ENCODE results near the gene BRD1.

The BRD1 gene

DNA sequence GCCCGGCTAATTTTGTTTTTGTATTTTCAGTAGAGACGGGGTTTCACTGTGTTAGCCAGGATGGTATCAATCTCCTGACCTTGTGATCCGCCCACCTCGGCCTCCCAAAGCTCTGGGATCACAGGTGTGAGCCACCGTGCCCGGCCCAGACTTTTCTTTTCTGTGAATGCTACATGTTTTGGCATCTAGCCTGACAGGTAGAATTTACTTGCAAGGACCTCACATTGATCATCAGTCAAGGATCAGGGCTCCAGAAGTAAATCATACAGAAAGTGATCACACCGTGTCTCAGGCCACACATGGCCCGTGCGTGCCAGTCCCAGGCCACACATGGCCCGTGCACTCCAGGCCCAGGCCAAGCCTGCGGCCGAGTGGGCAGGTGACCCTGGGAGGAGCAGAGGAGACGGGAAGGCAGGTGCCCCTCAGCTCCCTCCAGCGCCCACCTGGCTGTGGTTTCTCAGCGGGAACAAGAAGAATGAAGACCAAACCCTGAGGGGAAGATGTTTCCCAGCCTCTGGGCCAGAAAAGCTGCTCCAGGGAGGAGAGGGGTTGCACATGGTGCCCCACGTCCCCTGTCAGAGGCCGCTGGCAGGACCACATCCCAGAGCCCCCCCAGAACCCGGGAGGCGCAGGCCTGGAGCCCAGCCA is 76.2 kb downstream of the BRD1 start:
- DNase-seq (ENCODE audit: low spot score) = no peak

DNA sequence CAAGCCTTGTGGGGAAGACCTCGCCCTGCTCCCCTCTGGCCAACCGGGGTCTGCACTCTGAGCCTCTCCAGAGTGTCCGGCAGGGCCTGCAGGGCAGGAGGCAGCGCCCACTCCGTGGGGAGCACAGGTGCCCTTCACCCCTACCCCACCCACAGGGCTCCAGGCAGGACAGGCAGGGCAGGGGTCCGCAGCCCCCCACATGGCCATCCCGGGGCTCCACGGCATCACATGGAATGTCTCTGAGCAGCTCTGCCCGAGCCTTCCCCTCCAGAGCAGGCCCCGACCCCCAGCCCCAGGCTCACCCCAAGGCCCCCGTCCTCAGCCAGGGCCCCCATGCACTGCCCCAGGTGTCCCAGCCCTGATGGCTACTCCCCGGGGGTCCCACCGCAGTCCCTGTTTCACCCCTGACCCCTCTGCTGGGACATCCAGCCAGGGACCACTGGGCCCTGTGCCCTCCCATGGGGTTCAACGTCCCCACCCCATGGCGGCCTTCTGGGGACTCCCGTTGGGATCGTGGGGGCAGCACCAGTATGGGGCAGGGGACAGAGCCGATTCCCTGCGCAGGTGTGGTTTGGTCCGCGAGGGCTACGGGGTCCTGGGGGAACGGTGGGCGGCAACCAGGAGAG is 77.7 kb downstream of the BRD1 start:
- DNase-seq (ENCODE audit: low spot score) = no peak

DNA sequence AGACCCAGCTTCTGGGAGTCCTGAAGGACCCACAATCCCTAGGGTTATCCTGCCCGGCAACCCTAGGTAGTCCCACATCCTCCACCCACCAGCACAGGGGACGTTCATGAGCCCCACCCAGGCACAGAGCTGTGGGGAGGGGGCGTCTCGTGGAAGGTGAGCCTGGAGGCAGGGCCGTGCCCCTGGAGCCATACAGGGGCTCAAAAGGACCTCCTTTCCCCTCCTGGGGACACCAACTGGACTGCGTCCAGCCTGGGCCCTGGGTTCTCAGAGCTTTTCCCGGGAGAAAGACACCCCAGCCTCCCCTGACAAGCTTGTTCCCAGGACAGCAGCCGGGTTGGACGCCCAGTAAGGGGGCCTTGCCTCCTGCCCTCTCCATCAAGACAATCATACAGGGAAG is 78.4 kb downstream of the BRD1 start:
- no peak for DNase-seq (ENCODE audit: low spot score)

DNA sequence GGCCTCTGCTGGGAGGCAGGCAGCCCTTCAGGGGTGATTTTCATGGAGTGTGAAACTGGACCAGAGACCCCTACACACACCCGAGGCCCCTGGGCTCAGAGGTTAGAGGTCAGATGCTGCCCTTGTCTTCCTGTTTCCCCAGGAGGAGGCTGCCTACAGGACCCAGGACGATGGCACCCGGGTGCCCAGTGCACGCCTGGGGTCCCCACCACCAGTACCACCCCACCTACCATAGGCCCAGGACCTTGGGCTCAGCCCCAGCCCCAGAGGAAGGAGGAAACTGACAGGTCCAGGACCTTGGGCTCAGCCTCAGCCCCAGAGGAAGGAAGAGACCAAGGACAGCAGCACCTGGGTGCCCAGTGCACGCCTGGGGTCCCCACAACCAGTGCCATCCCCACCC is 79.2 kb downstream of the BRD1 start:
- DNase-seq (ENCODE audit: low spot score) = no peak

DNA sequence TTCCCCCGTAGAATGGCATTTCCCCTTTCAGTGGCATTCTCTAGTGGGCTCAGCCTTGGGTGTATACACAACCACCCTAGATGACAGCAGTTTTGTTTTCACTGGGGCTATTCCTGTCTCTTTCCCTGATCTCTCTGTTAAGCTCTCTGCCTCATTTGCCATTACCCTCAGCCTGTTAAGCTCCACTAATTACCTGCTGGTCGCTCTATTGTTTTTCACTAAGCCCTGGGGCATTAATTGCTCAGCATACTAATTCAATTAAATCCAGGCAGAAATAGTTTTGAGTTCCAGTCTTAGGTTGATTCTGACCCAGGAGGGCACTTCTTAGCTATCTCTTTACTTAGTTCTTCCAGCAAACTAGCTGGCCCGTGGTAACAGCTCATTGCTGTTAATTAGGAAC is 80.0 kb downstream of the BRD1 start:
- no peak for DNase-seq (ENCODE audit: low spot score)

DNA sequence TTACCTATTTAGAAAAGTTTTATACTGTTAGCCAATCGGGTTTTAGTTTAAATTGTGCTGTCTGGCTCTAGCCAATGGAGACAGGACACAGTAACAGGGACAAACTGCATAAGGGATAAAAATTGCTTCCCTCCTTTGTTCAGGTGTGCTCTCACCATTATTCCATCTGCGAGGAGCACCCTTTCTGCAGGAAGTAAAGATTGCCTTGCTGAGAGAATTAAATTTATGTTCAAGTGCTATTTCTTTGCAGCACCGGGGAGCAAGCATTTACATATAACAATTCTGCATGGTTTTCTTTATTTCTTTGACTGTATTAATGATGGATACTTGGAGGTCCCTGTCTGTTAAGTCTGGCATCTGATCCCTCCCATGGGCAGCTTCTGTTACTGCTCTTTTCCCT is 80.5 kb downstream of the BRD1 start:
- DNase-seq (ENCODE audit: low spot score) = no peak

DNA sequence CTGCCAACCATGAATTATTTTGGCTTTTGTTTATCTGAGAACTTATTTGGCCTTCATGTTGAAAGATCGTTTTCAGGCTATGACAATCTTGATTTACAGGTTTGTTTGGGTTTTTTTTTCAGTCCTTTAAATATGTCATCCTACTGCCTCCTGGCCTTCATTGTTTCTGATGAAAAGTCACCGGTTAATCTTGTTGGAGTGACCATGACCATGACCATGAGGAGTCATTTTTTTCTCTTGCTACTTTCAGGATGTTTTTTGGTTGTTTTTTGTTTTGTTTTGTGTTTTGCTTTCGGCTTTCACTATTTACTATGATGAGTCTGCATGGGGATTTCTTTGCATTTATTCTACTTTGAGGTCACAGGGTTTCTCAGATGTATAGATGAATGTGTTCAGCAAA is 81.6 kb downstream of the BRD1 start:
- no peak for DNase-seq (ENCODE audit: low spot score)

DNA sequence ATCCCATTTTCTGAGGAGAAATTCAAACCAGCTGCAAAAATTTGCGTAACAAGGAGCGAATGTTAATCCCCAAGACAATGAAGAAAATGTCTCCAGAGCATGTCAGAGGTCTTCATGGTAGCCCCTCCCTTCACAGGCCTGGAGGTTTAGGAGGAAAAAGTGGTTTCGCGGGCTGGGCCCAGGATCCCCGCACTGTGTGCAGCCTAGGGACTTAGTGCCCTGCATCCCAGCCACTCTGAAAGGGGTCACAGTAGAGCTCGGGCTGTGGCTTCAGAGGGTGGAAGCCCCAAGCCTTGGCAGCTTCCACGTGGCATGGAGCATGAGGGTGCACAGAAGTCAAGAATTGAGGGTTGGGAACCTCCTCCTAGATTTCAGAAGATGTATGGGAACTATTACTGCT is 87.4 kb downstream of the BRD1 start:
- DNase-seq (ENCODE audit: low spot score) = no peak

DNA sequence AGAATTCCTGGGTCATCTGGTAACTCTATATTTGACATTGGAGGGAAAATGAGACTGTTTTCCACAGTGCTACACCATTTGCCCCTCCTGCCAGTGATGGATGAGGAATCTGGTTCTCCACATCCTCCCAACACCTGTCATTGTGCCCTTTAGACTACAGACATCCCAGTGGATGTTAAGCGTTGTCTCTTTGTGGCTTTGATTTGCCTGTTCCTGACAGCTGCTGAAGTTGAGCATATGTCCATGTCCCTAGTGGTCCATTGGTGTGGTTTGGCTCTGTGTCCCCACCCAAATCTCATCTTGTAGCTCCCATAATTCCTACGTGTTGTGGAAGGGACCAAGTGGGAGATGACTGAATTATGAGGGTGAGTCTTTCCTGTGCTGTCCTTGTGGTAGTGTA is 88.5 kb downstream of the BRD1 start:
- no peak for DNase-seq (ENCODE audit: low spot score)

DNA sequence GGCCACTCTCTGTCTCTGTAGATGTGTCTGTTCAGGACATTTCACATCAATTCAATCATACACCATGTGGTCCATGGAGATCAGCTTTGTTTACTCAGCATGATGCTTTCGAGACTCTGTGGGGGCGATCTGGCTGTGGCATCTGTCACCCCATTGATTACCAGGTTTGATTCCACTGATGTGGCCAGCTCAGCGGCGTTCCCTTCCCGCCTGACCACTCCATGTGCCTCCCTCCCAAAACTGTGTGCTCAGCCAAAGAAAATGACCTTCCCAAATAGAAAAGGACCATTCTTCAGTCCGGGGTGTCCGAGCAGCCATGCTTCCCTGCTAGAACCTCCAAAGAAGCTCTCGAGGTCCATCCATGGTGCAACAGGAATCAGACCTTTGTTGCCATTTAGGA is 89.1 kb downstream of the BRD1 start:
- DNase-seq (ENCODE audit: low spot score) = no peak

DNA sequence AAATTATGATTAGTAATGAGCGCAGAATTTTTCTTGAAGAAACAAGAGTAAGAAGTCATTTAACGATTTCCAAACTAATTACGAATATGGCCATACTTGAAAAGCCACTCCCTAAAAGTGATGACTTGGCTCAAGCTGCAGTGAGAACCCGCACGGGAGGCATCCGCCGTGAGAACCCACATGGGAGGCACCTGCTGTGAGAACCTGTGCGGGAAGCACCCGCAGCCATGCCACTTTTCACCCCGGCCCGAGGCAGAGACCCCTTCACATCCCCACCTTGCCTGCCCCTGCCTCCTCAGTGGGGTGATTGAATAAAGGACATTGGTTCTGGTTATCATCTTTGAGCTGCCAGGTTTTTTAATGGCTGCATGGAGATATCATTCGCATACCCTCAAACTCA is 89.7 kb downstream of the BRD1 start:
- no peak for DNase-seq (ENCODE audit: low spot score)

DNA sequence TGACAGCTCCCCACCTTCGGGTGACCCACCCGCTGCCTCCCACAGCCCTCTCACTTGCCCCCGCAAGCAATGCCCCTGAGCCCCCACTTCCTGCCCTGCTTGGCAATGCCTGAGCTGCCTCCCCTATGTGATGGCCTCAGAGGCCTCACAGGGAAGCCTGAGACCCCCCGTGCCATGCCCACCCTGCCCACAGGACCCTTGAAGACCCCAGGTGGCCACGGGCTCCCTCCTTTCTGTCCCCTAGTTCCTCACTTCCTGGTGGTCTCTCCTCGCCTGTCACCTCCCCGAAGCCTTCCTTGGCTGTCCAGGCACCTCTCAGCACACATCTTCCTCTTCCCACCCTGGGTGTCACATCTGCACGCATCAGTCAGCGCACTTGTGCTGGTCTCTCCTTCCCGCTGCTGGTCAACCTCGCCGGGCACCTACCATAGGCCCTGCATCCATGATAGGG is 90.5 kb downstream of the BRD1 start:
- DNase-seq (ENCODE audit: low spot score) = no peak

DNA sequence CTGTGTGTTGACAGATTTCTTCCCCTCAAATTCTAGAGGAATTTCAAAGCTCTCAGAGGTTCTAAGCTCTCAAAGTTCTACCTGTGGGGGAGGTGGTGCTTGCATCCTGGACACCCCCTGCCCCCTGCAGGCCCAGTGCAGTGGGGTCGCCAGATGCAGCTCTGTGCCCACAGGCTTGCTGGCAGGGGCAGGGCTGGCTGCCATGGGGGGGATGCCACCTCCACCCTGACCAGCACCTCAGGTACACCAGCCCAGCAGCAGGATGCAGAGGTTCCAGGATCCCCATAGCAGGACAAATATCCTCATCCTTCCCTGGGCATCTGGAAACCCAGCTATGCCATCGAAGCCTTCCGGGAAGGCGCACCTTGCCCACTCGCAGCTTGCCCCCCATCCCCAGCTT is 91.1 kb downstream of the BRD1 start:
- no peak for DNase-seq (ENCODE audit: low spot score)

DNA sequence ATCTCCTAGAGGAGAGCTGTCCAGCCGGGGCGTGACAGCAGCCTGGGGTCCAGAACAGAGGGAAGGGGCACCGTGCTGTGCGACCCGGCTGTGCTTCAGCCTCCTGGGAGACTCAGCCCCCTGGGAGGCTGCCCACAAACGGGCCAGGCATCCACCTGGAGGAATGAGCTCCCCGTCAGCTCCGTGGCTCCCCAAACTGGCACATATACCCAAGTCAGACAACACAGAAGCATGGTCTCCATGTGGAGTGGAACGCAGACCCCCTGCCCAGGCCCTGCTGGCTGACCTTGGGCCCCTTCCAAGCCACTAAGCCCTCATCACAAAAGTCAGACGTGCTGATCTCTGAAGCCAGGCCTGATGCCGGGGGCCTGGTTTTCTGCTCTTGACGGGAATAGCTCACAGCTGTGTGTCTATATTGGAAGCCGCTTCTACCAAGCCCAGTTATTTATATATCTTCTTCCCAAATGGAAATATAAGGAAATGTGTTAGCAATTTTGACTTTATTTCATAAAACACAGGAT is 91.7 kb downstream of the BRD1 start:
- no peak for DNase-seq (ENCODE audit: low spot score)

DNA sequence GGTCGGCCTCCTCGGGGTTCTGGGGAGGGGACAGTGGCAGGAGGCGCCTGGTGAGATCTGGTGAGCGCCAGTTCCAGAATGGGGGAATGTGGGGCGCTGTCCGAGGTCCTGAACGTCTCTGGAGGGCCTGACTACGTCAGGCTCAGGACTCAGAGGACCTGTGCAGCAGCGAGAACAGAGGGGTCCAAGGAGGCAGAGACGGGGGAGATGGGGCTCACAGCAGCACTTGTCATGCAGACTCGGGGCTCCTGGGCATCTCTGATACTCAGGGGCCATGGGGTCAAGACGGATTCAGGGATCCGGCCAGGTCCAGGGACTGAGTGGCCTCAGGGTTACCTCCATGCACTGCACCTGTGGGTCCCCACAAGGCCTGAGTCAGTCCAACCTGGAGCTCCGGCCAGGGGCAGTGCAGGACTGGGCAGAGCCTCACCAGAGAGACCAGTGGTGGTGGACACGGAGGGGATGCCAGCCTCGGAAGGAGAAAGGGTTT is 92.2 kb downstream of the BRD1 start:
- no peak for DNase-seq (ENCODE audit: low spot score)

DNA sequence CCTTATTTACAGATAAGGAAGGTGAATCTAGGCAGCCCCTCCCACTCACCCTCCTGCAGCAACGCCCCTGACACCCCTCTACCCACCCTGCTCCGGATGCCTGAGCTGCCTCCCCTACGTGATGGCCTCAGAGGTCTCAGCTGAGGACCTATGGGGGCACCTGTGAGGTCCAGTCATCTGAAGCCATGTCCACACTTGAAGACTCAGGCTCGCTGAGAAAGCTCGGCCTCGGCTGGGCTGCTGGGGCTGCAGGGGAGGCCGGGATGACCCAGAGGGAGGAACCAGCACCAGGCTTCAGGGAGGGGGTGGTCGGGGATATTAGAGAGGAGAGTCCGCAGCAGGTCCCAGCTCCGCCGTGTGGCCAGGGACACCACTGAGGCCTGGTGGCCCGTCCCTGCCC is 92.8 kb downstream of the BRD1 start:
- no peak for DNase-seq (ENCODE audit: low spot score)

DNA sequence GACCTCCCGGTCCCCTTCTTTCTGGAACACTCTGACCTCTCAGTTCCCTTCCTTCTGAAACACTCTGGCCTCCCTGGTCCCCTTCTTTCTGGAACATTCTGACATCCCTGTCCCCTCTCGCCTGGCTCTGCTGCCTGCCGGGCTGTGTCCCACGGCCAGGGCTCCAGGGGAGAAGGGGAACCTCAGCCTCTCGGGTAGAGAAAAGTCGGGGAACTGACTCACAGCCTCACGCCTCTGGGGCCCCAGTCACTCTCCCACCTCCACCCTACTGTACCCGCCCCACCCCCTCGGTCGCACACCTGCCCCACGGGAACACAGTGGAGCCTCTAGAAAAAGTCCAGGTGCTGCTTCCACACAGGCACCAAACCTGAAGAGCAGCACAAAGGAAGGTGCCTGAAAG is 93.3 kb downstream of the BRD1 start:
- DNase-seq (ENCODE audit: low spot score) = no peak

DNA sequence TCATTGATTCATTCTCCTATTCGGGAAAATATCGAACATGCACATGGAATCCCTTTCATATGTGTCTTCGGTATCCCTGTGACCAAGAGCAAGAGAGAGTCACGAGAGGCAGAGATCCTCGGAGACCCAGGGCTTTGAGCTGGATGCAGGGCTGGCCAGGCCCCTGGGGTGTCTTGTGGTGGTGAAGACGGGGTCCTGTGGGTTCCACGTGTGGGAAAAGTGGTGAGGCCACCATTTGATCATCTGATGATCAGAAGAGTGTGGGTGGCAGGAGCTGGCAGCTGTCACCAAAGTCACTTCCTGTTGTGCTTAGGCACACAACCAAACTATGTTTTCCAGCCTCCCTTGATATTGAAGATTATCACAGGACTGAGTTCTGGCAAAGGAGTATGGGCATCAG is 94.0 kb downstream of the BRD1 start:
- no peak for DNase-seq (ENCODE audit: low spot score)

DNA sequence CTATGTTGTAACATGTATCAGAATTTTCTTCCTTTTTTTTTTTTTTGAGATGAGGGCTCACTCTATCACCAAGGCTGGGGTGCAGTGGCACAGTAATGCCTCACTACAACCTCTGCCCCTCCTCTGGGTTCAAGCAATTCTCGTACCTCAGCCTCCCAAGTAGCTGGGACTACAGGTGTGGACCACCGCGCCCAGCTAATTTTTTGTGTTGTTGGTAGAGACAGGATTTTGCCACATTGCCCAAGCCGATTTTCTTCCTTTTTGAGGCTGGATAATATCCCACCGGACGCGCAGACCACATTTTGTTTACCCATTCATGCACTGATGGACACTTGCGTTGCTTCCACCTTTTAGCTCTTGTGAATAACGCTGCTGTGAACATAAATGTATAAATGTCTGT is 97.0 kb downstream of the BRD1 start:
- DNase-seq (ENCODE audit: low spot score) = no peak

DNA sequence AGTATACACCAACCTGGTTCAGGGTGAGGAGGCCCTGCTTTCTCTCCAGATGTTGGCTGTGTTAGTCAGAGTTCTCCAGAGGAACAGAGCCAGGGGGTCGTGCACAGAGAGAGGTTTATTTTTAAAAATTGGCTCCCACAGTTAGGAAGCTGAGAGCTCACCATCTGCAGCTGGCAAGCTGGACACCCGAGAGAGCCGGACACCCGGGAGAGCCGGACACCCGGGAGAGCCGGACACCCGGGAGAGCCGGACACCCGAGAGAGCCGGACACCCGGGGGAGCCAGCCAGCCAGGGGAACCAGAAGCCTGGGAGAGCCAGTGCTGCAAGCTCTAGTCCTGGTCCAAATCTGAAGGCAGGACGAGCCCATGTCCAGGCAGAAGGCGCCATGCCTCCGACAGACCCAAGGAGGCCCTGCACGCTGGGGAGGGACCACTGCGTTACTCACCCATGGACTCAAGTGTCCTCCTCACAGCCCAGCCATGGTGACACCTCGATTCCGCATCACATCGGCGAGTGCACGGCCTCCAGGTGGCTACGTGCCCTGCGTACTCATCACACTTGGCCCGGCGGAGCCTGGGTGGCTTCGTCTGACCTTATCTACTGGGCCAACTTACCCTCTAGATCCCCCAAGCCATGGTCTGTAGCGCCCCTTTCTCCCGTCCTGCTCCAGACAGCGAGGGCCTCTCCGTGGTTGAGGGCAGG is 99.0 kb downstream of the BRD1 start:
- DNase-seq (ENCODE audit: low spot score) = no peak

DNA sequence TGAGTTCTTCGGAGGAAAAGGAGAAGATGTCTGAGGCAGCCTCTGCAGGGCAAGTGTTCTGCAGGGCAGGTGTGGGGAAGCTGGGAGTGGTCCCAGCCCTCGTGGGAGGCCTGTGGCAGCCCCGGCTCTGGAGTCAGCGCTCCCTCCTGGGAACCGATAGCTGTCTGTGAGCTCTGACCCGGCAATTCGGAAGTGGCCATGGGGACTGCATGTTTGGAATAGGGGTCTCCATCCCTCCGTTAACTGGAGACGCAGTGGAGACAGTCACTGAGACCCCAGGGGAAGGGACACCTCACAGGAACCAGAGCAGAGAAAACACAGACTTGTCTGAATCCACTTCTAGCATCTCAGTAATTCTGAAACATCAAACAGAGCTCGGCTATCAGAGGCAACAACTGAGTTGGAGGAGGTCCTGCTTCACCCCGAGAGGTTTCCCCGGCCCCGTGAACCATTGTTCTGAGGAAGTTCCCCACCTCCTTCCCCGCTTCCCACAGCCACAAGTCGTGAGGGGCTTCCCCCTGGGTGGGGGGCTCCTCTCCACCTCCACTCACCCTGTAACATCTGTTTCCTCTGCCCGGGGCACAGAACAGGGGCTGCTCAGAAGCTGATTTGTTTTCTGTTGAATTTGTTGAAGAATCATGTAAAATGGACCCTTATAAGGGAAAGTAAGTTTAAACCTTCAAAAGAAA is 99.6 kb downstream of the BRD1 start:
- no peak for DNase-seq (ENCODE audit: low spot score)

DNA sequence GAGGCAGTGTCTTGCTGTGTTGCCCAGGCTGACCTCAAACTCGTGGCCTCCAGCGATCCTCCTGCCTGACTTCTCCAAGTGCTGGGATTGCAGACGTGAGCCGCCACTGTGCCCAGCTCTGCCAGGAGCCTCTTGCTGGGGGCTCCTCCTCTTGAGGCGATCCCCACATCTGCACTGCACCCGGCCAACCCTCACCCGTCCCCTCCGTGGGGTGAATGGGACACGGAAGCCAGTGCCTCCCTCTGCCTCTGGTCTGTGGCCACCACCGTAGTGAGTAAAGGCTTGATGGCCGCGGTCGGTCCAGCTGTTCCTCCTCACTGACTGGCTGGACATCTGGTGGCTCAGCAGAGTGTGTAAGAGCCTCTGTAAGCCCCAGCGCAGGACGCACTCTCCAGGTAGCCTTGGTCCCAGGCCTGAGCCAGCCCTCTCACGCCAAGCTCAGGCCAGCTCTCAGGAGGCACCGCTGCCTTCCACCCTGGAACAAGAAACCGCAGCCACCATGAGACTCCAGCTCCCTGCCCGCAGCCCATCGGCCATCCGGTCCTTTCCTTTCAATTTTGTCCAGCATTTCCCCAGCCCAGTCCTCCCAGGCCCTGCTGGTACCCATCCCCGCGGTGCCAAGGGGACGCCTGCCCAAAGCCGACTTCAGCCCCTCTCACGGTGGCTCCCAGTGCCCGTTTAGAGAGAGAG is 100.3 kb downstream of the BRD1 start:
- DNase-seq (ENCODE audit: low spot score) = no peak
